Lower leg skin (tissue), 3 donors: ENCODE results near the gene CACNA1H.

Experiments
- CTCF ChIP-seq, 3 donors: fragments of 450-650 bp; IDR thresholded peaks; one replicate each; pipeline ENCODE4 v1.5.1; 2016; ENCODE audit warnings: antibody characterized with exemption in 3 of 3, mild to moderate bottlenecking in 3 of 3, moderate library complexity in 2 of 3
- POLR2A ChIP-seq, 2 donors: fragments of 450-650 bp; IDR thresholded peaks; one replicate each; pipeline ENCODE4 v1.6.1; 2016 to 2017; ENCODE audit warnings: antibody characterized with exemption in 2 of 2, mild to moderate bottlenecking in 1 of 2, moderate library complexity in 1 of 2

- no peak for TF ChIP-seq POLR2A (IDR thresholded peaks at IDR 0.05)
- no peak for TF ChIP-seq CTCF (IDR thresholded peaks at IDR 0.05)
Observed at GRCh38 chr16:1145383-1146100, 7.4 kb upstream of the CACNA1H start.
